Activated naive CD4-positive, alpha-beta T cell treated with anti-CD3 and anti-CD28 coated beads, Interleukin-2, amount 10 ng/mL, durations not matched to agents 7 days and 5 days (primary cell): ENCODE data around the gene PIAS2.

ENCODE experiments used
- CTCF ChIA-PET: fragments of 350-600 bp; sonication (Branson Sonifier 250); formaldehyde crosslinking; loops from one replicate; lab custom pipeline; 2021; ENCODE audit warnings: antibody characterized with exemption; lab: Charles Lee
- DNase-seq: peaks from one replicate; pipeline ENCODE4 v3.0.0-alpha.2; 2020
- H3K27ac Mint-ChIP-seq: one replicate; pipeline ENCODE4 v1.8.0; 2021; ENCODE audit warnings: mild to moderate bottlenecking, moderate library complexity, mixed read lengths
- H3K27me3 Mint-ChIP-seq: one replicate; pipeline ENCODE4 v1.8.0; 2021; ENCODE audit warnings: mild to moderate bottlenecking, mixed read lengths
- H3K36me3 Mint-ChIP-seq: one replicate; pipeline ENCODE4 v1.8.0; 2021; ENCODE audit warnings: mixed read lengths
- H3K4me1 Mint-ChIP-seq: one replicate; pipeline ENCODE4 v1.8.0; 2021; ENCODE audit warnings: mixed read lengths
- H3K4me3 Mint-ChIP-seq: one replicate; pipeline ENCODE4 v1.8.0; 2021; ENCODE audit warnings: mild to moderate bottlenecking, moderate library complexity, mixed read lengths
- H3K9me3 Mint-ChIP-seq: one replicate; pipeline ENCODE4 v1.8.0; 2021; ENCODE audit warnings: mixed read lengths

The PIAS2 gene

DNA sequence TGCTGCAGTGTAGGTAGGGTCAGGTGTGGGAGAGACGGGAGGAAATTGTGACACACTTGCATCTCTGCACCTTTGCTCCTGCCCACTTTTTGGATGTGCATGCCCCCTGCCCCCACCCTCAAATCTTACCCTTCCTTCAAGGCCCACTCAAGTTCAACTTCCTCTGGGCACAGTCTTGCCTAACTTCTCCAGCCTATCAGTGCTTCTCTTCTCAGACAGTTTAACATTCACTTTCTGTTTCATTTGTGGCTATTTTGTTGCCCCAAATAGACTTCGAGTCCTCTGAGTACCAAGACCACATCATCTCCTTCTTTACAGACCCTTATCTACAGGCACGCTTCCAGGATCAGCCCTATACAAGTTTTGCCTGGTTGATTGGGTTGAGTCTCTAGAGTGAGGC, 163.1 kb downstream of the PIAS2 start:
- peak; percentile 28 for DNase-seq
- H3K4me1 Mint-ChIP-seq = peaks cover 28% of the 10 kb centered on the region
- peaks cover 77% of the 10 kb centered on the region for H3K27me3 Mint-ChIP-seq
- CTCF ChIA-PET = no interaction called here
- H3K4me3 Mint-ChIP-seq = no peak overlapping the region
- H3K36me3 Mint-ChIP-seq = no peaks in the 10 kb centered on the region
- no peak overlapping the region for H3K27ac Mint-ChIP-seq
- no peaks in the 10 kb centered on the region for H3K9me3 Mint-ChIP-seq
